Neutrophil (primary cell): ENCODE measurements around the gene CLEC17A.
A peak's percentile ranks its signal among the peaks of the same experiment; 100 is the strongest.

ENCODE experiments used
- H3K27ac ChIP-seq: fragments of 200-600 bp; sonication (generic); 2 replicates; pipeline ENCODE4 v1.5.1; 2016; ENCODE audit warnings: mild to moderate bottlenecking, moderate library complexity
- H3K27me3 ChIP-seq: fragments of 200-600 bp; sonication (generic); 2 replicates; pipeline ENCODE4 v1.6.0; 2016; ENCODE audit warnings: mild to moderate bottlenecking
- H3K36me3 ChIP-seq: fragments of 200-600 bp; sonication (generic); 2 replicates; pipeline ENCODE4 v1.5.1; 2017
- H3K4me1 ChIP-seq, 2 experiments: fragments of 200-600 bp in 1 of 2; sonication (generic) in 1 of 2; 1 replicate in 1 of 2; 2 replicates in 1 of 2; pipeline versions ENCODE4 v1.5.1 to v1.6.1; 2013 to 2016; ENCODE audit warnings: low read depth in 1 of 2, low read length in 1 of 2, mild to moderate bottlenecking in 1 of 2, moderate library complexity in 1 of 2; ENCODE audit not compliant: control insufficient read depth in 1 of 2, insufficient read depth in 1 of 2
- H3K4me3 ChIP-seq, 2 experiments: fragments of 200-600 bp in 1 of 2; sonication (generic) in 1 of 2; 1 replicate in 1 of 2; 2 replicates in 1 of 2; pipeline ENCODE4 v1.5.1; 2013 to 2016; ENCODE audit warnings: low read depth in 1 of 2, low read length in 1 of 2, mild to moderate bottlenecking in 1 of 2, moderate library complexity in 1 of 2
- H3K9me3 ChIP-seq: fragments of 200-600 bp; sonication (generic); 2 replicates; pipeline ENCODE4 v1.5.1; 2016
- TF ChIP-seq, protein P1 (sequence below): fragments of 200-600 bp; sonication (generic); IDR thresholded peaks from 2 replicates; pipeline ENCODE4 v1.5.1; 2016; ENCODE audit warnings: antibody characterized with exemption

The CLEC17A gene

DNA sequence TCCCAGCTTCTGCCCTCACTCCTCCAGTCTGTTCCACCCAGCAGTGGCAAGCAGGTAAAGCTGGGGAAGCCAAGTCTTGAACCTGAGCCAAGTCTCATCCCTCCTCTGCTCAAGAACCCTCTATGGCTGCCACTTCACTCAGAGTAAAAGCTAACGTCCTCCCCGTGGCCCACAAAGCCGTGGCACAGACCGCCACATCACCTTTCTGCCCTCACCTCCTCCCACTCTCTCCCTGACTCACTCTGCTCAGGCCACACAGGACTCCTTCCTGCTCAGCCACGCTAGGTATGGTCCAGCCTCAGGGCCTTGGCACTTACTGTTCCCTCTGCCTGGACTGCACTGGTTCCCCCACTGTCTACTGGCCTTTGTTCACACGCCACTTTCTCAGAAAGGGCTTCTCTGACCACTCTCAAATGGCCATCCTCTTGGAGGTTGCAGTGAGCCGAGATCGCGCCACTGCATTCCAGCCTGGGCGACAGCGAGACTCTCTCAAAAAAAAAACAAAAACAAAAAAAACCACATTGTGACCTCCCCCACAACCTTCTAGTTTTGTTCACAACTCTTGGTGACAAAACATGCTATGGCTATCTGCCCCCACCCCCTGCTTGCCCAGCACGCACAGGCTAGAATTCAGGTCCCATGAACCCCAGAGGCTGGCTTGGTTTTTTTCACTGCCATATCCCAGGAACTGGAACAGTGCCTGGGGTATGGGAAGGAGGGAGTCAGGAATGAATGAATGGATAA, 26.8 kb upstream of the CLEC17A start:
- Histone ChIP-seq H3K4me1 (peaks cover 22 to 24% of the 10 kb centered on the region in 2 experiments), H3K4me3 (peak overlapping the region in 1 of 2 experiments; percentile 49)

DNA sequence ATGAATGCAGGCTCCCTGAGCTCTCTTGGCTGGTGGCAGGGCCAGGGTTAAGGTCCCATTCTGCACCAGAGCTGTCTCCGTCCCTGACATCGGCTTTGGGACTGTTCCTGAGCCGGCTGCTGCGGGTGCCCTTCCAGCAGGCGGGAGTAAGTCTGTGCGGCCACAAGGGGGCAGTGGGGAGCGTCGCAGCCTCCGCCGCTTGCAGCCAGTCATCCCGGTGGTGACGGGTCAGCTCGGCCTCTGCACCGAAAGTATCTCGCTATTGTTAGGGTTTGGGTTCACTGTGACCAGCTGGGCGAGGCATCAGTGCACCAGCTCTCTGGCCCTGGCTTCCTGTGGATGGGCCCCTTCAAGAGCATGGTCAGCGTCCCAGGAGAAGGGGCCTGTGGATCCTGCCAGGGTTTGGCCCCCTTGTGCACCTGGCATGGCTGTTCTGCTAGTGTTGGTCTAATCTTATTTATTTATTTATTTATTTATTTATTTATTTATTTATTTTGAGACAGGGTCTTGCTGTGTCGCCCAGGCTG, 26.2 kb upstream of the CLEC17A start:
- no peak overlapping the region for H3K27ac ChIP-seq
- TF ChIP-seq, protein P1, sequence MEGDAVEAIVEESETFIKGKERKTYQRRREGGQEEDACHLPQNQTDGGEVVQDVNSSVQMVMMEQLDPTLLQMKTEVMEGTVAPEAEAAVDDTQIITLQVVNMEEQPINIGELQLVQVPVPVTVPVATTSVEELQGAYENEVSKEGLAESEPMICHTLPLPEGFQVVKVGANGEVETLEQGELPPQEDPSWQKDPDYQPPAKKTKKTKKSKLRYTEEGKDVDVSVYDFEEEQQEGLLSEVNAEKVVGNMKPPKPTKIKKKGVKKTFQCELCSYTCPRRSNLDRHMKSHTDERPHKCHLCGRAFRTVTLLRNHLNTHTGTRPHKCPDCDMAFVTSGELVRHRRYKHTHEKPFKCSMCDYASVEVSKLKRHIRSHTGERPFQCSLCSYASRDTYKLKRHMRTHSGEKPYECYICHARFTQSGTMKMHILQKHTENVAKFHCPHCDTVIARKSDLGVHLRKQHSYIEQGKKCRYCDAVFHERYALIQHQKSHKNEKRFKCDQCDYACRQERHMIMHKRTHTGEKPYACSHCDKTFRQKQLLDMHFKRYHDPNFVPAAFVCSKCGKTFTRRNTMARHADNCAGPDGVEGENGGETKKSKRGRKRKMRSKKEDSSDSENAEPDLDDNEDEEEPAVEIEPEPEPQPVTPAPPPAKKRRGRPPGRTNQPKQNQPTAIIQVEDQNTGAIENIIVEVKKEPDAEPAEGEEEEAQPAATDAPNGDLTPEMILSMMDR: peak; percentile 94
- peaks cover 15 to 18% of the 10 kb centered on the region in 2 experiments for H3K4me1 ChIP-seq
- H3K4me3 ChIP-seq: peak overlapping the region in 1 of 2 experiments; percentile 49
- H3K27me3 ChIP-seq: no peaks in the 10 kb centered on the region
- no peaks in the 10 kb centered on the region for H3K9me3 ChIP-seq
- no peaks in the 10 kb centered on the region for H3K36me3 ChIP-seq

More for the DNA sequence above, 26.8 kb upstream of the CLEC17A start:
- no peak overlapping the region for H3K27ac ChIP-seq
- H3K27me3 ChIP-seq: no peaks in the 10 kb centered on the region
- H3K36me3 ChIP-seq: no peaks in the 10 kb centered on the region
- no peaks in the 10 kb centered on the region for H3K9me3 ChIP-seq
- TF ChIP-seq, protein P1: no peak

DNA sequence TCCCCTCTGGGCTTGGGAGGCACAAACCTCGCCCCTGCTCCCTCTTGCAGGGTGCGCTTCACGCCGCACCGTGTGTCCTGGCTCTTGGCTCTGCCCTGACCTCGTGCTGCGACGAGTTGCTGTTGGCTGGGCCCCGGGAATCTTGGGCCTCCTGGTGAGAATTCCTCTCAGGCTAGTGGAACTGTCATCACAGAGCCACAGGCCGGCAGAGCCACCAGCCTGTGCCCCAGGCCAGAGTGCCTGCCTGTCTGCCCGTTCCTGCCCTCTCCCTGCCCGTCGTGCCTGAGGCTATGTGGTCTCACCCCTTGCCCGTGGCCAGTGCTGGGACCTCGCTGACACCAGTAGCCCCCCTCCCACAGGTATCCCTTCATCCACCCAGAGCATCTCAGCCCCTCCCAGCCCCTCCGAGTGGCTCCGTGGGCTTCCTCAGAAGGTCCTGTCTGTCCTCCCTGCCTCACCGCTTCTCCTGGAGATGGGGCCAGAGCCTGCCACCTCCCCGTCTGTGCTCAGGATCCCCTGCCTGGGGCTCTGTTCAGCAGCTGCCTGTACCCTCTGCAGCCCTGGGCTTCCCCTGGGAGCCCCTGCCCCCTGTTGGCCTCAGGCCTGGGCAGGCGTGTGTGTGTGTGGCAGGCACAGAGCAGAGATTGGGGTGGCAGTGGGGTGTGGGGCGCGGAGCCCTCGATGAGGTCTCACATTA, 24.4 kb upstream of the CLEC17A start:
- Histone ChIP-seq H3K4me3 (no peak overlapping the region), H3K9me3 (no peaks in the 10 kb centered on the region), H3K27ac (no peak overlapping the region), H3K27me3 (no peaks in the 10 kb centered on the region), H3K4me1 (peaks cover 7 to 9% of the 10 kb centered on the region in 2 experiments), H3K36me3 (peaks cover 2% of the 10 kb centered on the region)
- TF ChIP-seq, protein P1: no peak

DNA sequence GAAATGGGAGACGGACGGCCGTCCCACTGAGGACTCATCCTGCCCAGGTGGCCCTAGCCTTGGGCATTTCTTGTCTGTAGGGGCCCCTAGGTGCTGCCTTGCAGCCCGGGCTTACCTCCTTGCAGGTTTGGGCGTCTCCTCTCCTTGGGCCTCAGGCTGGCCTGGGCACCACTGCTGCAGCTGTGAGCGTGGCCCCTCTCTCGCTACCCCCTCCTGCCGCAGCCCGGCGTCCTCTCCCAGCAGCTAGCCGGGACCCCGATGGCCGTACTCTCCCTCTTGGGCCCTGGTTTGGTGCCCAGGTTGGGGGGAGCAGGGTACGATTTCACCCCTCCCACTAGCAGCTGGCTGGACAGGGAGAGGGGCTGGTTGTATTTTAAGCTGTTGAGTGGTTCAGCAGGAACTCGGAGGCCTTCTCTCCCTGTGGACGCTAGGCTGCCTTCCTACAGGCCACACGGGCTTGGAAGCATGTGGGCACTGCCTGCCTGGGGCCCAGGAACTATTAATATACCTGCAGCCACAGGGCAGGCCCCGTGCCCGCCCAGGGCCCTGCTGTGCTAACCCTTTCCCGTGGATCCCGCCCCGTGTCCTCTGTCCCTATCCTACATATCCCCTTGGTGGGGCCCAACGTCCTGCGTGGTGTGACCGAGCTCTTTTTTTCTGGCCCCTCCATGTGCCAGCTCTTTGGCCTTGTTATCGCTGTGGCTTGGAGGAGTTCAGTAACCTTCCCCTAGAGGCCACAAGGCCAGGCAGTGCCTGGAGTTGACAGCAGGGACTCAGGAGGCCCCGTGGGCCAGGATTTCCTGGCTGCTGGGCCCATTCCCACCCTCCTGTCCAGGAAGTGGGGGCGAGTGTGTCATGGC, 22.7 kb upstream of the CLEC17A start:
- H3K27me3 ChIP-seq: no peaks in the 10 kb centered on the region
- no peaks in the 10 kb centered on the region for H3K9me3 ChIP-seq
- H3K4me3 ChIP-seq: no peak overlapping the region
- TF ChIP-seq, protein P1: no peak
- peaks cover 7 to 9% of the 10 kb centered on the region in 2 experiments for H3K4me1 ChIP-seq
- H3K27ac ChIP-seq: no peak overlapping the region
- peaks cover 15% of the 10 kb centered on the region for H3K36me3 ChIP-seq

DNA sequence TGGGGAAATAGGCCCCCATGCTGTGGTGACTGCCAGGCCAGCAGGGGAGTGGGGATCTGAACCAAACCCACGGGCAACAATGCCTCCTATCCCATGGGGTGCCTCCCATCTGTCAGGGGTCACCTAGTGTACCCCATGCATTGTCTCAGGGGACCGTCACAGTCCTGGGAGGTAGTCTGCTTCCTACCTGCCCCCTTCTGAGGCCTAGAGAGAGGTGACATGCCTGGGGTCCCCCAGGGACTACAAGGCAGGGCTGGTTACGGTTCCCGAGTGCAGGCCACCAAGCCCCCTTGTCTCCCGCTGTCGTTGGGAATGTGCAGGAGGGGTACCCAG, 22.1 kb upstream of the CLEC17A start:
- no peaks in the 10 kb centered on the region for H3K9me3 ChIP-seq
- H3K36me3 ChIP-seq: peaks cover 21% of the 10 kb centered on the region
- H3K27me3 ChIP-seq: no peaks in the 10 kb centered on the region
- H3K27ac ChIP-seq: no peak overlapping the region
- TF ChIP-seq, protein P1: no peak
- peaks cover 7 to 9% of the 10 kb centered on the region in 2 experiments for H3K4me1 ChIP-seq
- H3K4me3 ChIP-seq: no peak overlapping the region
